HepG2 (cell line): Measurements from ENCODE around the gene GNAL.

ENCODE experiments used
- CC2D1A ChIP-seq: sonication (generic); formaldehyde crosslinking; IDR thresholded peaks from 2 replicates; pipeline ENCODE4 v1.8.1; 2023; ENCODE audit warnings: mild to moderate bottlenecking, missing genetic modification reagents
- CCAR2 ChIP-seq: fragments of 200-400 bp; formaldehyde crosslinking; optimal IDR thresholded peaks from 2 replicates; pipeline ENCODE3; 2018; ENCODE audit warnings: low read depth, mild to moderate bottlenecking, low read length, moderate library complexity
- CTCF ChIP-seq: sonication (generic); formaldehyde crosslinking; IDR thresholded peaks from 2 replicates; pipeline ENCODE4 v1.5.0; 2020; ENCODE audit warnings: mild to moderate bottlenecking, missing genetic modification reagents, moderate library complexity
- DPF2 ChIP-seq: sonication (generic); formaldehyde crosslinking; IDR thresholded peaks from 2 replicates; pipeline ENCODE4 v1.4.0; 2020; ENCODE audit warnings: mild to moderate bottlenecking, low read depth, missing genetic modification reagents, borderline replicate concordance
- MATR3 ChIP-seq: sonication (generic); formaldehyde crosslinking; IDR thresholded peaks from 2 replicates; pipeline ENCODE4 v1.4.0; 2020; ENCODE audit warnings: missing genetic modification reagents
- POLR2A ChIP-seq, 2 experiments: IDR thresholded peaks; 2 replicates each; pipeline ENCODE4 v1.6.1; 2011; ENCODE audit warnings: low read depth in 2 of 2, low read length in 2 of 2, mild to moderate bottlenecking in 1 of 2, moderate library complexity in 1 of 2; ENCODE audit not compliant: insufficient read depth in 1 of 2
- RXRA ChIP-seq: sonication (generic); formaldehyde crosslinking; IDR thresholded peaks from 2 replicates; pipeline ENCODE4 v1.5.1; 2020; ENCODE audit warnings: missing genetic modification reagents
- SP1 ChIP-seq, 2 experiments: fragments of 450-650 bp in 1 of 2; sonication (generic) in 1 of 2; formaldehyde crosslinking in 1 of 2; IDR thresholded peaks; 2 replicates each; pipeline versions ENCODE4 v1.4.0 to v1.6.1; 2016 to 2020; ENCODE audit warnings: missing genetic modification reagents in 1 of 2
- TCF7 ChIP-seq: sonication (generic); IDR thresholded peaks from 2 replicates; pipeline ENCODE4 v1.6.1; 2016; ENCODE audit warnings: antibody characterized with exemption, low read depth
- ZBTB10 ChIP-seq: sonication (generic); formaldehyde crosslinking; IDR thresholded peaks from 2 replicates; pipeline ENCODE4 v1.4.0; 2020; ENCODE audit warnings: missing genetic modification reagents, borderline replicate concordance
- ZNF318 ChIP-seq: sonication (generic); formaldehyde crosslinking; IDR thresholded peaks from 2 replicates; pipeline ENCODE4 v1.4.0; 2020; ENCODE audit warnings: mild to moderate bottlenecking, missing genetic modification reagents
- ZNF792 ChIP-seq: IDR thresholded peaks from 2 replicates; pipeline ENCODE4 v1.6.1; 2016

- TF ChIP-seq ZNF792 (CRISPR knock-in tag) (no peak), RXRA (CRISPR knock-in tag) (no peak), ZBTB10 (CRISPR knock-in tag) (no peak), MATR3 (CRISPR knock-in tag) (no peak), DPF2 (CRISPR knock-in tag) (no peak), SP1 (IDR thresholded peaks at IDR 0.05) (no peak), SP1 (CRISPR knock-in tag; IDR thresholded peaks at IDR 0.05) (no peak), ZNF318 (CRISPR knock-in tag) (no peak), POLR2A (IDR thresholded peaks at IDR 0.05; ENCODE audit: insufficient read depth in 1 of 2, low read depth in 2 of 2, low read length in 2 of 2) (no peak), CC2D1A (no peak), CTCF (CRISPR knock-in tag) (no peak), CCAR2 (no peak), TCF7 (no peak)
These were observed 56.5 kb downstream of the GNAL start for GRCh38 chr18:11745521-11745920.
